Liver (tissue), 3 donors: ENCODE measurements around the gene NFXL1.

Experiments
- CTCF ChIP-seq: fragments of 150-350 bp; IDR thresholded peaks from 2 replicates; pipeline ENCODE4 v1.5.1; 2017; ENCODE audit warnings: improper control_type of control experiment, low read depth, low read length; ENCODE audit not compliant: missing input control
- FOXA2 ChIP-seq: IDR thresholded peaks from 2 replicates; pipeline ENCODE4 v1.6.1; 2016; ENCODE audit warnings: antibody characterized with exemption
- JUND ChIP-seq, 2 donors: IDR thresholded peaks; 2 replicates each; pipeline ENCODE4 v1.6.1; 2016; ENCODE audit warnings: antibody characterized with exemption in 2 of 2
- MAX ChIP-seq: IDR thresholded peaks from 2 replicates; pipeline ENCODE4 v1.6.1; 2016; ENCODE audit warnings: antibody characterized with exemption
- SP1 ChIP-seq: IDR thresholded peaks from 2 replicates; pipeline ENCODE4 v1.6.1; 2018; ENCODE audit warnings: antibody characterized with exemption, mild to moderate bottlenecking
- YY1 ChIP-seq: IDR thresholded peaks from 2 replicates; pipeline ENCODE4 v1.6.1; 2016; ENCODE audit warnings: antibody characterized with exemption, mild to moderate bottlenecking
- TF ChIP-seq, protein P1 (sequence below): IDR thresholded peaks from 2 replicates; pipeline ENCODE4 v1.6.1; 2016; ENCODE audit warnings: antibody characterized with exemption, mild to moderate bottlenecking
- donor health status: healthy.
- donor health status: healthy.

DNA sequence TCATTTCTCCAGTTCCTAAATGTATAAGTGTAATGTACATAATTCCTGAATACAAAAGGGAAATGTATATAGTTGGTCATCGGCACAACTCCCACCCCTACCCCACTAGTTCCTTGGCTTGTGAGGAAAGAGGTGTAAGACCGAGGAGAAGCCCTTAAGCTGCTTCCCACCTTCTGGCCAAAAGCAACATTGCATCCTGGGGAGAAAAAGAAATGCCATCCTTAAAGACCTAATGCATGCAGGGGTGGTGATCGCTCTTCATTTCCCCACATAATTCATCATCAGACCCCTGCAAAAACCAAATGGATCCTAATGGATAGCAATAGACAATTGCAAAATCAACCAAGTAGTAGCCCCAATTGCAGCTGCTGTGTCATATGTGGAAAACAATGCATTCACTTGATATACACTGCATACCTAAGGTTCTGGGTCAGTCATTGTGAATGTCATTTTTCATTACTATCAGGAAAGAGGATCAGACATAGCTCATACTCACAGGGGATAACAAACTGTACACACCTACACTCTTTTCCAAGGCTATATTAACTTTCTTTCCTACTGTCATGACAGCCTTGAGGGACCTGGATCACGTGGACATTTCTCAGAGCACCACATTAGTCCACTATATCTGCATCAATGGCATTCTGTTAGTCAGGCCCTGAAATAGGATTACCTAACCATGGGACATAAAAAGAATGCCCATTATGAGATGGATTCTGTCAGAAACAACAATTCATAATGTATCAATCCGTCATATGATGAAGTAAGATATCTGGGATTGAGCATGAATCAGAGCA lies 31.7 kb upstream of the NFXL1 start:
- TF ChIP-seq SP1 (no peak), CTCF (no peak), MAX (no peak), YY1 (no peak), FOXA2 (no peak), JUND (IDR thresholded peaks at IDR 0.05) (no peak)
- TF ChIP-seq, protein P1, sequence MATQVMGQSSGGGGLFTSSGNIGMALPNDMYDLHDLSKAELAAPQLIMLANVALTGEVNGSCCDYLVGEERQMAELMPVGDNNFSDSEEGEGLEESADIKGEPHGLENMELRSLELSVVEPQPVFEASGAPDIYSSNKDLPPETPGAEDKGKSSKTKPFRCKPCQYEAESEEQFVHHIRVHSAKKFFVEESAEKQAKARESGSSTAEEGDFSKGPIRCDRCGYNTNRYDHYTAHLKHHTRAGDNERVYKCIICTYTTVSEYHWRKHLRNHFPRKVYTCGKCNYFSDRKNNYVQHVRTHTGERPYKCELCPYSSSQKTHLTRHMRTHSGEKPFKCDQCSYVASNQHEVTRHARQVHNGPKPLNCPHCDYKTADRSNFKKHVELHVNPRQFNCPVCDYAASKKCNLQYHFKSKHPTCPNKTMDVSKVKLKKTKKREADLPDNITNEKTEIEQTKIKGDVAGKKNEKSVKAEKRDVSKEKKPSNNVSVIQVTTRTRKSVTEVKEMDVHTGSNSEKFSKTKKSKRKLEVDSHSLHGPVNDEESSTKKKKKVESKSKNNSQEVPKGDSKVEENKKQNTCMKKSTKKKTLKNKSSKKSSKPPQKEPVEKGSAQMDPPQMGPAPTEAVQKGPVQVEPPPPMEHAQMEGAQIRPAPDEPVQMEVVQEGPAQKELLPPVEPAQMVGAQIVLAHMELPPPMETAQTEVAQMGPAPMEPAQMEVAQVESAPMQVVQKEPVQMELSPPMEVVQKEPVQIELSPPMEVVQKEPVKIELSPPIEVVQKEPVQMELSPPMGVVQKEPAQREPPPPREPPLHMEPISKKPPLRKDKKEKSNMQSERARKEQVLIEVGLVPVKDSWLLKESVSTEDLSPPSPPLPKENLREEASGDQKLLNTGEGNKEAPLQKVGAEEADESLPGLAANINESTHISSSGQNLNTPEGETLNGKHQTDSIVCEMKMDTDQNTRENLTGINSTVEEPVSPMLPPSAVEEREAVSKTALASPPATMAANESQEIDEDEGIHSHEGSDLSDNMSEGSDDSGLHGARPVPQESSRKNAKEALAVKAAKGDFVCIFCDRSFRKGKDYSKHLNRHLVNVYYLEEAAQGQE, result no peak
